T-helper 9 cell (primary cell): Measurements from ENCODE around the gene CST9.
"Not testable (repeated sequence)": the region's sequence is repeated elsewhere in the genome, so short reads cannot be mapped to it uniquely, and the experiment has no call there.

ENCODE experiments used
- DNase-seq: peaks from one replicate; pipeline ENCODE4 v3.0.0-alpha.2; 2020

CST9 gene

DNA sequence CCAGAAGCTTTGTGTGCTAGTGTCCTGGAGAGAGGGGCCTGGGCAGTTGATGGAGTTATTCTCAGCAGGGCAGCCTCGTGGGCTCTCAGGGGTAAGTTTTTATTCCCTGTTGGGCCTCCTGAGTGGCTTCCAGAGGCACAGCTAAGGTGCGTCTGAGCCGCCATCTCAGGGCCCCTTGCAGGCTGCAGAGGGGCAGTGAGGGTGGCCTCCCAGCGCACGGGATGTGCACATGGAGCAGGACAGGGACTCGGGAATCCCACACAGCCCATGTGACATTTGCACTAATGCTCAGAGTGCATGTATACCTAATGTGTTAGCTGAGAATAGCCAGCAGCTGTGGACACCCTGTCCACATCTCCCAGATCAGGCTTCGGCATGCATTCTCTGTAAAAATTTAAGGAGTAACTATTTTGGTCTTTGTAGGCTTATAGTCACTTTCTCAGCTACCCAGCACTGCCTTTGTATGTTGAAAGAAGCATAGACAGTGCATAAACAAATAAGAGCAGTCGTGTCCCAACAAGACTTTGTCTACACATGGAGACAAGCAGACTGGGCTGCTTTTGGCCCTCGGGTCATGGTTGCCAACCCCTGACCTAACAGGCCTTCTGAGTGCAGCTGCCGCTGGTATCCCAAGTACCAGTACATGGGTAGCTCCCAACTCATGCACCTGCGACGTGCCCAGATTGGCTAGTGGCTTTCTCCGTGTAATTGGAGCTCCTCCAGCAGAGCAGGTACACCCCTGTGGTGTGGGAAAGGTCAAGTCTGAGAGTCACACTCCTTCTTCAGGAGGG is 18.8 kb downstream of the CST9 start:
- no peak for DNase-seq

DNA sequence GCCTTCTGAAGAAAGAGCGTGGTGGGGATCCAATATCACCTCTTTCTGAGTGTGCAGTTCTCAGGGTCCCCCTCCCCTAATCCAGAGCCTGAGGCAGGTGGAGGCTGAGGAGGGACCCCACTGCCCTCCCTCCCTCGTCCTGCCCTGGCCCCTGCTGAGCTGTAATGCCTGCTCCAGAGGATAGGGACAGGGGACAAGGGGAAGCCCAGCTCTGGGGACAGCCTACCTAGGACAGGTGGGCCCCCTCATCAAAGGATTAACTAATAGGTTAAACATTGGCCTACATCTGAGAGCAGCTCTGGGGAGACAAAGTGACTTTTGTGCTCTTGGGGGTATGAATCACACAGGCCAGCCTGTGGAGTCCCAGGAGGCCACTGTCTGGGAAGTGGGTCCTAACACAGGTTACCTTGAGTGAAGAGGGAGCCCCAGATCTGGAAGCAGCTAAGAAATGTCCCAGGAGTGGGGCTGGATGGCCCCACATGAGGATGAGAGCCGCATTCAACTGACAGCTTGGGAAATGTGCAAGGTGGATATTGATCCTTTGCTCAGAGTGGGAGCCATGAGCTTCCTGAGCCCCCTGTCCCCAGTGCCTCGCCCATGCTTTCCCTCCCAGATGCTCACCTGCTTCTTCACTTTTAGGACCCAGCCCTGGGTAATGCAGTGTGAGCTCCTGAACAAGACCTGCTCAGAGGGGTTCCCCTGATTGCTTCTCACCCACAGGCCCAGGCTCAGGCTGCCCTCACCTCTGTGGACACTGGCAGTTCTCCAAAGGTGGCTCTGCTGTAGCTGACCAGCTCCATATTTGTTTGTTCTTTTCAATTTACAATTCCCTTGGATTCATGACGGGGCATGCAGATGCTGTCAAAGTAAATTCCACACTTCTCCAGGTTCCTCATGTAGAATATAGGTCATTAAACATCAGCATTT is 19.6 kb downstream of the CST9 start:
- no peak for DNase-seq

DNA sequence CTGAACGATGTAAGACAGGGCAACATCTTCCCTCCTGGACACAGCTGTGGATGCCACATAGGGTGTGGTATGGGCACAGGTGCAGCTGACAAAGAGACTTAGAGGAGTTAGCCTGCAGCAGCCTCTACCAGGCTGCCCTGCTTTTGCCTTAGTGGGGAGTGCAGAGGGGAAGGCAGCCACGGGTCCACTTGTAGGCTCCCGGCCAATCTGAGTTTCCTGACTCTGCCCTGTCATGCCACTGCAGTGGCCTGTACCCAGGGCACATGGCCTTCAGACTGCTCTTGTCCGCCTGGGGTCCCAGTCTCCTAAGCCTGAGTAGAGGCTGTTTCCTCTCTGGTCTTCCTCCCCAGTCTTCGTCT is 20.3 kb downstream of the CST9 start:
- DNase-seq, result no peak

- no peak for DNase-seq
Observed at GRCh38 chr20:23584434-23585199, 21.1 kb downstream of the CST9 start.

- no peak for DNase-seq
Observed at GRCh38 chr20:23583526-23583925, 22.2 kb downstream of the CST9 start.

GRCh38 chr20:23582293-23582692 is 23.4 kb downstream of the CST9 start:
- no peak for DNase-seq

GRCh38 chr20:23581833-23582232 is 23.9 kb downstream of the CST9 start:
- not testable (repeated sequence) for DNase-seq

DNA sequence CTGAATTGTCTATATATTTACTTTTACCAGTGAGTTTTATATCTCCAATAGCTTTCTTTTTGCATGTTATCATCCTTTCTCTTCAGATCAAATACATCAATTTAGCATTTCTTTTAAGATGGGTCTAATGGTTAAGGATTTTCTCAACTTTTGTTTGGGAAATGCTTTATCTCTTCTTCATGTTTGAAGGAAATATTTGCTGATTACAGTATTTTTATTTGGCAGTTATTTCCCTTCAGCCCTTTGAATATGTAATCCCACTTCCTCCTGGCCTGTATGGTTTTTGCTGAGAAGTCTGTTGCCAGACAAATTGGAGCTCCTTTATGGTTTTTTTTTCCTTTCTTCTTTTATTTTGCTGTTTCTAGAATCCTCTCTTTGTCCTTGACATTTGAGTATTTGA is 30.7 kb downstream of the CST9 start:
- no peak for DNase-seq

GRCh38 chr20:23570178-23570760 is 35.4 kb downstream of the CST9 start:
- DNase-seq, result no peak

DNA sequence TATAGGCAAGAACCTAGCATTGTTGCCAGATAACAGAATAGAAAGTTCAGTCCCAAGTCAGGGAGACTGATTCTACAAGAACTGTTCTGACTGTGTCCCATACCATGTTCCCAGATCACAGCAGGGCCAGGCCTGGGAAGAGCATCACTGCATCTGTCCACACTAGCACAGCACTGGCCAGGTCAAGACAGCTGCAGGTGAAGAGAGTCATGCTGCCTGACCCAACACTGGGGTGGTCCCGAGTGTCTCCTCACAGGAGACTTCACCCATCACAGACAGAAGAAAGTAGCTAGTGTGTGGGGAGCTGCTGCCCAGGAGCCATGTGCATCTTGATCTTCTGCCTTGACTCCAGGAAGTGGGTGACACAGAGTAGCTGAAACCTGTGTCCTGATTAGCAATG is 36.1 kb downstream of the CST9 start:
- no peak for DNase-seq

DNA sequence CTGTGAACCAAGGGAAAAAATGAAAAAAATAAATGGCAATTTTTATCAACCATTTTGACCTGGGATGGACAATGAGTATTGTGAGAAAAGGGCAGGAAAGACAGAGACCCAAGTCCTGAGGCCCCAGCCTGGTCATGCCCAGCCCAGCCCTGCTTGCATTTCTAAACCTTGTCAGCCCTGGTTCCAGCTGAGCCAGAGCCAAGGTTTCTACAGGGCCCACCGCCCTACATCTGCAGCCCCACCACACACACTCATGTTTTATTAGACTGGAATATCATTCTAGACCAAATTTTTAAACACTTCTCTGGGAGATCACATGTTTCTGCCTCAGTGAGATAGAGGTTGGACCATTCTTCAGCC is 36.8 kb downstream of the CST9 start:
- DNase-seq, result no peak

DNA sequence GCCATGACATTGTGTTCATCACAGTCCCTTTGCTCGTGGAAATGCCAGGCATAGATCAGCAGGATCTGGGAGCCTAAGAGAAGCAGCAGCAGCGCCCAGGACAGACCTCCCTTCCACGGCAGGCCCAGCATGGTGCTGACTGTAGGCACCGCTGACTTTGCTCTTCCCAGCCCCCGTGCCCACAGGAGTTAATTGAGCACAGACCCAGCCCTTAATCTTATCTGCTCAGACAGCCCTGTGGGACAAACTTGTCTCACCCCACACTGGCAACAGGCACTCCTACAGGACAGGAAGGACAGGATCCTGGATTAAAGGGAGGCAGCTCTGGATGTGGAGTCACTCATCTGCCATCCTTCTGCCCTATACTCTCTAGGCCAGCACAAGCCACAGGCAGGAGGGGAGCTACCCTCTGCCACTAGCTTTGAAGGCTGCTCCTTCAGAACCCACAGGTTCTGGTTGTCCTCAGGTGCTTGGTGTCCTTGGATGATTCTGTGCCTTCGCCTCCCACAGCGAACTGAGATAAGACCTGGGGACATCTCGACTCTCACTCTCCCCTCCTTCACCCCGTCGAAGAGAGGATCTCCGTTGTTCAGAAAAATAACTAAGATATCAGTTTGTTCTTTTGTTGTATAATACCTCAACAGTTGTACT is 37.3 kb downstream of the CST9 start, which contains the start of gene CST9L:
Gene CST9L, minus strand, starts transcription at position 165 of the 651 bp plus-strand sequence. Its CDS starts 34 bp downstream, at position 131.
- DNase-seq, result no peak

DNA sequence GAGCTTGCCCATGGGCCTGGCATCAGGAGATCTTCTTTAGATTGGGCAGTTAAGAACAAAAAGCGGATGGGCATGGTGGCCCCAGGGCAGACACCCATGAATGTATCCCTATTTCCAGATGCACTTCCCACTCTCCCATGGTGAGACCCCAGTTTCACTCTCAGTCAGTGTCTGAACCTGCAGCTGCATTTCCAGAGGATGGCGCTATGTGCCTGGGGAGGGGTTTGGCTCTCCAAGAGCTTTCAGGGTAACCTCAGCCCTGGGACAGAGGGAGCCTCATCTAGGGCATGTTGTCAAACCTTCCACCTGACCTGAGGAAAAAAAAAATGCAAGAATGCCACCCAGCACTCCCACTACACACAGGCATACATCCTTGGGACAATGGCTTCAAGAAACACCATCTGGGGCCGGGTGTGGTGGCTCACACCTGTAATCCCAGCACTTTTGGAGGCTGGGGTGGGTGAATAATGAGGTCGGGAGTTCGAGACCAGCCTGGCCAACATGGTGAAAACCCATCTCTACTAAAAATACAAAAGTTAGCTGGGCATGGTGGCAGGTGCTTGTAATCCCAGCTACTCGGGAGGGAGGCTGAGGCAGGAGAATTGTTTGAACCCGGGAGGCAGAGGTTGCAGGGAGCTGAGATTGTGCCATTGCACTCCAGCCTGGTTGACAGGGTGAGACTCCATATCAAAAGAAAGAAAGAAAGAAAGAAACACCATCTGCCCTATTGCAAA is 39.4 kb downstream of the CST9 start:
- no peak for DNase-seq

DNA sequence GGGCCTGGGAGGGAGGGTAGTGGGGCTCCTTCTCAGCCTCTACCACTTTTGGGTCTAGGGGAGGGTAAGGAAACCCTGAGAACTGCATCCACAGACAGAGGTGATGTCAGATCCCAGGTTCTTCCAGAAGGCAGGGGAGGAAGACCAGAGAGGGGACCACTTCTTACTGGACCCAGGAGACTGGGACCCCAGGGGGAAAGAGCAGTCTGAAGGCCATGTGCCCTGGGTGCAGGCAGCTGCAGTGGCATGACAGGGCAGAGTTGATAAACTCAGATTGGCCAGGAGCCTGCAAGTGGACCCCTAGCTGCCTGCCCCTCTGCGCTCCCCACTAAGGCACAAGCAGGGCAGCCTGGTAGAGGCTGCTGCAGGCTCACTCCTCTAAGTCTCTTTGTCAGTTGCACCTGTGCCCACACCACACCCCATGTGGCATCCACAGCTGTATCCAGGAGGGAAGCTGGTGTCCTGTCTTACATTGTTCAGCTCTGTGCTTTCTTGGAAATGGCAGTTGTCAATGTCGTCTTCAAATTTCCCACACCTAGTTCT is 40.1 kb downstream of the CST9 start:
- no peak for DNase-seq

DNA sequence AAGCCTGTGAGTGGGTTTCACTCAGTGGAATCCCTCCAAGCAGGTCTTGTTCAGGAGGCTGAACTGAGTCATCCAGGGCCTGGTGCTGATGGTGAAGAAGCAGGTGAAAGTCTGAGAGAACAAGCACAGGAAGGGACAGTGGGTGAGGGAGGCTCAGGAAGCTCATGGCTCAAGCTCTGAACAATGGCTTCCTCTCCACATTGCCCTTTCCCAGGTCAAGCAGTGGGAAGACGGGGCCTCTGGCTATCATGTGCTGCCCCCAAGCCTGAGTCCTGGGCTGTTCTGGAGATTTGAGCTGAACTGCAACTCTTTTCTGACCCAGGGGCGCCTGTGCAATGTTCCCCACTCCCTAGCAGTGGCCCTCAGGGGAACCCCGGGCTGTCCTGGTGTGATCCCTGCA is 40.8 kb downstream of the CST9 start:
- DNase-seq, result no peak

DNA sequence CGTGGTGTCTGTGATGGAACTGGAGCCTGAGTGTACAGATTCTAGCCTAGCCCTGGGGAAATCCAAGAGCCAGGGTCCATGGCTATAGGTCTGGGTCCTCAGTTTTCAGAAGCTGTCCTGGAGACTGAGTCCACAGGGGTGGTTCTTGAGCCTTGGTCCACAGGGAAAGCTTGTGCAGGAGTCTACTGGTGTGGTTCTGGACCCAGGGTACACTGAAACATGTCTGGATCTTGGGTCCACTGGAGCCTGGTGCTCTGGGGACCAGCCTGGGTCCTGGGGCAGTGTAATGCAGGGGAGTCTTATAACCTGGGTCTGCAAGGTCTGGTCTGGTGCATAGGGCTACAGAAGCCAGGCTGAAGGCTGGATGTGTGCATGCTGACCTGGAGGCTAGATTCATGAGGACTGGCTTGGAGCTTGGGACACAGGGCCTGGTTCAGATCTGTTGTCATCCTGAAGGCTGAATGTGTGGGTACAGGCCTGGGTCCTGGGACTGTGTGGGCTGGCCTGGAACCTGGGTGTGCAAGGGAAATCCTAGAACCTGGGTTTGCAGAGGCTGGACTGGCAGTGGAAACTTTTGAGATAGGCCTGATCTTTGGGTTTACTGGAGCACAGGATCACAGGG is 42.9 kb downstream of the CST9 start:
- no peak for DNase-seq

DNA sequence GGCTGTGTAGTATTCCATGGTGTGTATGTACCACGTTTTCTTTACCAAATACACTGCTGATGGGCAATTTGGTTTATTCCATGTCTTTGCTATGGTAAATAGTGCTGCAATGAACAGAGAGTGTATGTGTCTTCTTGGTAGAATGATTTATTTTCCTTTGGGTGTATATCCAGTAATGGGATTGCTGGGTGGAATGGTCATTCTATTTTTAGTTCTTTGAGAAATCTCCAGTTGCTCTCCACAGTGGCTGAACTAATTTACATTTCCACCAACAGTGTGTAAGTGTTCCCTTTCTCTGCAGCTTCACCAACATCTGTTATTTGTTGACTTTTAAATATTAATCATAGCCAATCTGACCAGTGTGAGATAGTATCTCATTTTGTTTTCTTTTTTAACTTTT is 51.3 kb downstream of the CST9 start:
- no peak for DNase-seq
